GM18519 (cell line): ENCODE data around the gene FCN1.
"Not testable (repeated sequence)": the region's sequence is repeated elsewhere in the genome, so short reads cannot be mapped to it uniquely, and the experiment has no call there.

Experiments used
- ATAC-seq: cut with Tn5 transposase; IDR thresholded peaks from one replicate; pipeline ENCODE4 v1.9.1; 2021; ENCODE audit warnings: mild to moderate bottlenecking, moderate library complexity; ENCODE audit not compliant: unreplicated experiment, low FRiP score

The FCN1 gene

DNA sequence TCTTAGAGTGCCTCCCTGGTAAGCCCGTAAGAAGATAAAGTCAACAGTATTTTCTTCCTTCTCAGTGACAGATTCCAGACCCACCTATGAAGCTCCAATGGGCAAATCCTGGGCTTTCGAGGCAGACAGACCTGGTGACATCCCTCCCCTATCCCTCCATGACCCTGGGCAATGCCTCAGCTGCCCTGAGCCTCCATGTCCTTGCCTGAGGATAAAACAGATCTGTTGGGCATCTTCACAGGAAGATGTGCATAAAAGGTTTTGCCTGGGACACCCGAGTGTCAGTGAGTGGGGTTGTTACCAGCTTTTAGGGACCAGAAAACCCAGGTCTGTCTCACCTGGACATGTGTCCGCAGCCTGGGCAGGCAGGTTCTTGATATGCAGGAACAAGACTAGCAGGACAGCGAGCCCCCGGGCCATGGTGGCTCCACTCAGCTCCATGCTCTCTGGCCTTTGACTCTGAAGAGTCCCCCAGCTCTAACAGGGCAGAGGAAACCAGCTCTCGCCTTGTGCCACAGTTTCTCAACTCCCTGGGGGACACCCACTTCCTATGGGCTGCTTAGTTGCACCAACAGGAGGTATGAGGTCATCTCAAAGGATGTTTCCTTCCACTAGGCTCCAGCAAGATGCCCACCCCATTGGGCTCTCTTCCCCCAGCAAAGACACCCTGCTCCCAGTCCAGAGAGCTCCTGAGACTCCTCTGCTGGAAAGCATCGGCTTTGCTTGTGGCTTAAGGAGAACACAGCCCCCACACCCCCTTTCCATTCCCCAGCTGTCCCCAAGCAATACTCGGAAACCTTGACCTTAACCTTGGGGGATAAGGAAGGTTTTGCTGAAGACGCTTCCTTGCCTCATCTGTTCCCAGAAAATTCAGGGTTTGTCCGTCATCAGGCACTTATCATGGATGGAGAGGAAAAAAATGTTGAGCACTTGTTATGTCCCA lies at the start of gene FCN1:
Gene FCN1 (minus strand): TSS at position 482 of the 943 bp plus-strand sequence. CDS start 41 bp downstream, at position 441.
- ATAC-seq: no peak

DNA sequence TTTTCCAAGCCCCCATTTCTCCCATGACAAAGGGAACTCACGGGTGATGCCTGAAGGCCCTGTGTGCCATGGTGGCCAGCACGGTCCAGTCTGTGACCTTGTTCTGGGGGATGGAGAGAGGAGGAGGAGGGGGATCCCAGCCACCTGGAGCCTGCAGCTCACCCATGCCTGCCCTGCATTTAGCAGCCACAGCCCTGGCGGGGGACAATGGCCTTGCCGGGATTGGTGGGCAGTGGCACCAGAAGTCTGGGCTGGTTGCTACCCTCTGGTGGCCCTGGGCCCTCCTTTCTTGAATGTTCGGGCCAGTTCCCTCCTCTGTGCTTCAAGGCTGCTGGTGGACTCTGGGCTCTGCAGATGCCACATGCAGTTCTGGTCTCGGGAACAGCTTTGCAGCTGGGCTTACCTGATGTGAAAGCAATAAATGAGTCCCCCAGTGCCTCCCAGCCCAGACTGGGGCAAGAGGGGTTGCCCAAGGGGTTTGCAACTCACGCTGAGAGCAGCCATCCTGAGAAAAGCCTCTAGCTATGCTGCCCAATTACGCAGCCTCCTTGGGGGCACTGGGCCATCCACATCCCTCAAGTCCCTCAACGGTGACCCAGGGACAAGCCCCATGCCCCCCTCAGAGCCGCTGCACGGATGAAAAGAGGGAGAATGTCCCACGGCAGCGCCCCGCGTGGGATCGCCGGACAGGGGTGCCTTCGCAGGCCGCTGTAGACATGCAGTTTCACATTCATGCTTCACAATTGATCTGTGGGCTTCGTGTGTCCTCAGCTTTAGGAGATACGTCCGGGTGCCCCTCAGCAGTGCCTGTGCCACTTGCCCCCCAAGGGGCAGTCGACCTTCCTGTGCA lies 49.2 kb upstream of the FCN1 start:
- no peak for ATAC-seq

DNA sequence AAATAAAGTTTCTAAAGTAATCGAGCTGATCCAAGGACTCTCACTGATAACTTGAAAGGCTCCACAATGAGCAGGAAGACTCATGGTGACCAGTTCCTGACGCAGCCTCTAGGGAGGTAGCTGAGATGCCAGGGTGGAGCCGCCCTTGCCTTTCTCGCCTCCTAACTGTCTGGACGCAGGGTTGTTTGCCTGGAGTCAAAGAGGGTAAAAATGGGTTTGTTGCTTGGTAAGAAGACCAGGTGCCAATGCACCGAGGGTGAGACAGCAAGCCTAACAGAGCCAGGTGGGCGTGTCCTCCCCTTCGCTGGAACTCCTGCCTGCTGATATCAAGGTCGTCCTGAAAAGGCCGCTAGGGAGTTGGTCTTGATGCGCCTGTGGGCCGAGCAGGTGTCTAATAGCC lies 48.6 kb upstream of the FCN1 start:
- ATAC-seq: no peak

GRCh38 chr9:134965851-134966250 lies 48.1 kb upstream of the FCN1 start:
- no peak for ATAC-seq

GRCh38 chr9:134965411-134965810 lies 47.7 kb upstream of the FCN1 start:
- no peak for ATAC-seq

GRCh38 chr9:134964271-134965055 lies 46.8 kb upstream of the FCN1 start:
- ATAC-seq: no peak

- no peak for ATAC-seq
Observed at GRCh38 chr9:134963546-134963945, 45.8 kb upstream of the FCN1 start.

- ATAC-seq: no peak
Observed at GRCh38 chr9:134962973-134963364, 45.3 kb upstream of the FCN1 start.

GRCh38 chr9:134962065-134962972 lies 44.6 kb upstream of the FCN1 start:
- ATAC-seq: no peak

GRCh38 chr9:134961331-134962064 lies 43.8 kb upstream of the FCN1 start:
- no peak for ATAC-seq

DNA sequence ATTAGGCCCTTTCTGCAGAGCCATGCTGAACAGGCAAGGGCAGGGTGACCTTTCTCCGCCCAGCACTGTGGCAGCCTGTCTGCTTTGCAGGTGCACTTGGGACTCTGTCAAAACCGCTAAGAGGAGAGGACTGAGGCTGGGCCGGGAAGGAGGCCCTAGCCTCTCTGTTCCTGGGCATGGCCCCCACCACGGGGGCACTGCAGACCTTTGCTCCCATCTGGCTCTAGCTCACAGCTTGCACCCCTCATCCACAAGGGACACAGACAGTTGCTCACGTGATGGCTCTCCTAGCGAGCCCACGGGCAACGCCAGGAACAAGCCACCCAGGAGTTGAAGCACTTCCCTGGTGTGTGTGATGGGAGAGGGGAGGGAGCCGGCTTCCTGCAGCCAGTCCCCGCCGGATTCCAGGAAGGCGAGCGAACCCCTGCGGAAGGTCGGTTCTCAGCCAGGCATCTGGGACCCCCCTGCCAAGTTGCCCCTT lies 43.0 kb upstream of the FCN1 start:
- no peak for ATAC-seq

DNA sequence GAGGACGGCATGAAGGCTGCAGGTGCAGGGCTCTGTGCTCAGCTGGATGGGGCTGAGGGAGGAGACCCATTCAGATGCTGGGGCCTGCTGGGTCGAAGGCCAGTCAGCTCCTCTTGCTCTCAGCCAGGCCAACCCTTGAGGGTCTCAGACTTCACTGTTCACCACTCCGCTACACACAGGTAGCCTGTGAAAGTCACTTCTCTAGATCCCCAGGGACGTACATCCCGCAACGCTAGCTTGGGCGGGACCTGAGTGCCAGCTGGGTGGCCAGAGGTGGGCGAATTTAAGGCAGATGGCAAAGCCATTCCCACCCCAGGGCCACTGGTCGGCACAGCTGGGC lies 42.2 kb upstream of the FCN1 start:
- no peak for ATAC-seq

GRCh38 chr9:134959126-134959970 lies 41.6 kb upstream of the FCN1 start:
- no peak for ATAC-seq

- ATAC-seq: no peak
Observed at GRCh38 chr9:134957945-134958227, 40.2 kb upstream of the FCN1 start.

DNA sequence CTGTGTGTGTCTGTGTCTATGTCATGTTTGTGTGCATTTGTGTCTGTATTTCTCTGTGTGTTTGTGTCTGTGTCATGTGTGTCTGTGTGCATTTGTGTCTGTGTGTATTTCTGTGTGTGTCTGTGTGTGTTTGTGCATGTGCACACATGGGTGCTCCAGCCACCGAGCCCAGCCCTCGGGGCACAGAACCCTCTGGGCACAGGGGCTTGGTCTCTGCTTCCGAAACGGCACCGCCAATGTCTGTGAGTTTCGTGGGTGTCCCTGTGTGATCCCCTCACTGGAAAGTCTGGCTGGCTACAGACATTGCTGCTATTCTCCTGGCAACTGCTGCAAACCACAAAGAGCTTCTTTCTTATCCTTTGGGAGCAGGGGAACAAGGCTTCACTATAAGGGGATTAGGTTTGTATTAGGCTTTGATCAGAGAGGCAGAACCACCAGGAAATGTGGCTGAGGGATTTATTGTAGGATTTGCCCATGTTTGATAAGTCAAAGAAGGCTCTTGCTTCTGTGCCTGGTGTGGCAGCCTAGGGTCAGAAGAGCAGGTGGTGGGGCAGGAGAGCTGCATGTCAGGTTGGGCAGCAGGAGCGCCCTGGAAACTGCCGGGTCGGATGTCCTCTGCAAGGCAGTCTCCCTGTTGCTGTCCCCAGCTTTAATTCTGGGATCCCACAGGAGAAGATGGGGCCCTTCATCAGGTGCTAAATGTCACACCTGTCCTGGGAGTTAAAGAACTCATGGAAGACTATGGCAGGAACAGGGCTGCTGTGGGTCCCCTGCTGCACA lies 39.6 kb upstream of the FCN1 start:
- no peak for ATAC-seq

DNA sequence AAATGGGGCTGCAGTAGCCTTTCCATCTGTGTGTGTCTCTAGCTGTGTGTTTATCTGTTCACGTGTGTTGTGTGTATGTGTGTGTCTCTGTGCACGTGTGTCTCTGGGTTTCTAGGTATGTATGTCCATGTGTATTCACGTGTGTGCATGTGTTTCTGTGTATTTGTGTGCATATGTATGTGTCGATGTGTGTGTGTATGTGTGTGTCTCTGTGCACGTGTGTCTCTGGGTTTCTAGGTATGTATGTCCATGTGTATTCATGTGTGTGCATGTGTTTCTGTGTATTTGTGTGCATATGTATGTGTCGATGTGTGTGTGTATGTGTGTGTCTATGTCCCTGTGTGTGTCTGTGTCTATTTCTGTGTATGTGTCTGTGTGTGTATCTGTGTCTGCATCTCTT lies 38.7 kb upstream of the FCN1 start:
- ATAC-seq: not testable (repeated sequence)

GRCh38 chr9:134955801-134956200 lies 38.1 kb upstream of the FCN1 start:
- no peak for ATAC-seq
